ENCODE measurements around the gene BAIAP2L1.
"Not testable (repeated sequence)": the region's sequence is repeated elsewhere in the genome, so short reads cannot be mapped to it uniquely, and the experiment has no call there.

DNA sequence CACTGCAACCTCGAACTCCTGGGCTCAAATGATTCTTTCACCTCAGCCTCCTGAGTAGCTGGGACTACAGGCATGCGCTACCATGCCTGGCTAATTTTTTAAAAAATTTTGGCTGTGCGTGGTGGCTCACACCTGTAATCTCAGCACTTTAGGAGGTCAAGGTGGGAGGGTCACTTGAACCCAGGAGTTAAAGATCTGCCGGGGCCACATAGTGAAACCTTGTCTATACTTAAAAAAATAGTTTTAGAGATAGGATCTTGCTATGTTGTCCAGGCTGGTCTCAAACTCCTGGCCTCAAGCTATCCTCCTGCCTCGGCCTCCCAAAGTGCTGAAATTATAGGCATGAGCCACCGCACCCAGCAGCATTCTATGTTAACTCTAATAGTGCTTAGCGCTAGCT is 7.3 kb upstream of the BAIAP2L1 start:
- TF ChIP-seq, protein P1, sequence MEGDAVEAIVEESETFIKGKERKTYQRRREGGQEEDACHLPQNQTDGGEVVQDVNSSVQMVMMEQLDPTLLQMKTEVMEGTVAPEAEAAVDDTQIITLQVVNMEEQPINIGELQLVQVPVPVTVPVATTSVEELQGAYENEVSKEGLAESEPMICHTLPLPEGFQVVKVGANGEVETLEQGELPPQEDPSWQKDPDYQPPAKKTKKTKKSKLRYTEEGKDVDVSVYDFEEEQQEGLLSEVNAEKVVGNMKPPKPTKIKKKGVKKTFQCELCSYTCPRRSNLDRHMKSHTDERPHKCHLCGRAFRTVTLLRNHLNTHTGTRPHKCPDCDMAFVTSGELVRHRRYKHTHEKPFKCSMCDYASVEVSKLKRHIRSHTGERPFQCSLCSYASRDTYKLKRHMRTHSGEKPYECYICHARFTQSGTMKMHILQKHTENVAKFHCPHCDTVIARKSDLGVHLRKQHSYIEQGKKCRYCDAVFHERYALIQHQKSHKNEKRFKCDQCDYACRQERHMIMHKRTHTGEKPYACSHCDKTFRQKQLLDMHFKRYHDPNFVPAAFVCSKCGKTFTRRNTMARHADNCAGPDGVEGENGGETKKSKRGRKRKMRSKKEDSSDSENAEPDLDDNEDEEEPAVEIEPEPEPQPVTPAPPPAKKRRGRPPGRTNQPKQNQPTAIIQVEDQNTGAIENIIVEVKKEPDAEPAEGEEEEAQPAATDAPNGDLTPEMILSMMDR (IDR thresholded peaks at IDR 0.05), result not testable (repeated sequence)
- not testable (repeated sequence) for TF ChIP-seq POLR2A (IDR thresholded peaks at IDR 0.05)

Measured in right lobe of liver (tissue), 4 donors.